Astrocyte of the cerebellum (primary cell): Measurements from ENCODE around the gene FYN.

Experiments used
- DNase-seq: peaks from one replicate; pipeline ENCODE4 v3.0.0-alpha.2; 2011; ENCODE audit warnings: low read depth
- H3K4me3 ChIP-seq: 2 replicates; pipeline ENCODE4 v1.5.1; 2011; ENCODE audit warnings: mild to moderate bottlenecking, low read depth, low read length, moderate library complexity
- in situ Hi-C: cut with HindIII; loops from 2 replicates; pipeline ENCODE4 v1.10.0; 2017; ENCODE audit warnings: low sequenced_read_pairs
- TF ChIP-seq, protein P1 (sequence below): IDR thresholded peaks from 2 replicates; pipeline ENCODE4 v1.5.1; 2012; ENCODE audit warnings: low read length, low read depth, moderate library complexity, mild to moderate bottlenecking; ENCODE audit errors: missing control alignments

FYN gene

GRCh38 chr6:111617149-111617548, 256.1 kb downstream of the FYN start:
- TF ChIP-seq, protein P1, sequence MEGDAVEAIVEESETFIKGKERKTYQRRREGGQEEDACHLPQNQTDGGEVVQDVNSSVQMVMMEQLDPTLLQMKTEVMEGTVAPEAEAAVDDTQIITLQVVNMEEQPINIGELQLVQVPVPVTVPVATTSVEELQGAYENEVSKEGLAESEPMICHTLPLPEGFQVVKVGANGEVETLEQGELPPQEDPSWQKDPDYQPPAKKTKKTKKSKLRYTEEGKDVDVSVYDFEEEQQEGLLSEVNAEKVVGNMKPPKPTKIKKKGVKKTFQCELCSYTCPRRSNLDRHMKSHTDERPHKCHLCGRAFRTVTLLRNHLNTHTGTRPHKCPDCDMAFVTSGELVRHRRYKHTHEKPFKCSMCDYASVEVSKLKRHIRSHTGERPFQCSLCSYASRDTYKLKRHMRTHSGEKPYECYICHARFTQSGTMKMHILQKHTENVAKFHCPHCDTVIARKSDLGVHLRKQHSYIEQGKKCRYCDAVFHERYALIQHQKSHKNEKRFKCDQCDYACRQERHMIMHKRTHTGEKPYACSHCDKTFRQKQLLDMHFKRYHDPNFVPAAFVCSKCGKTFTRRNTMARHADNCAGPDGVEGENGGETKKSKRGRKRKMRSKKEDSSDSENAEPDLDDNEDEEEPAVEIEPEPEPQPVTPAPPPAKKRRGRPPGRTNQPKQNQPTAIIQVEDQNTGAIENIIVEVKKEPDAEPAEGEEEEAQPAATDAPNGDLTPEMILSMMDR, result no peak
- in situ Hi-C loops, result no loop called here
- H3K4me3 ChIP-seq, result no peak overlapping the region

GRCh38 chr6:111615916-111616612, 257.2 kb downstream of the FYN start:
- DNase-seq, result no peak
- H3K4me3 ChIP-seq, result no peak overlapping the region
- in situ Hi-C loops, result no loop called here
- TF ChIP-seq, protein P1, result no peak

More at GRCh38 chr6:111617149-111617548, 256.1 kb downstream of the FYN start:
- DNase-seq, result no peak

DNA sequence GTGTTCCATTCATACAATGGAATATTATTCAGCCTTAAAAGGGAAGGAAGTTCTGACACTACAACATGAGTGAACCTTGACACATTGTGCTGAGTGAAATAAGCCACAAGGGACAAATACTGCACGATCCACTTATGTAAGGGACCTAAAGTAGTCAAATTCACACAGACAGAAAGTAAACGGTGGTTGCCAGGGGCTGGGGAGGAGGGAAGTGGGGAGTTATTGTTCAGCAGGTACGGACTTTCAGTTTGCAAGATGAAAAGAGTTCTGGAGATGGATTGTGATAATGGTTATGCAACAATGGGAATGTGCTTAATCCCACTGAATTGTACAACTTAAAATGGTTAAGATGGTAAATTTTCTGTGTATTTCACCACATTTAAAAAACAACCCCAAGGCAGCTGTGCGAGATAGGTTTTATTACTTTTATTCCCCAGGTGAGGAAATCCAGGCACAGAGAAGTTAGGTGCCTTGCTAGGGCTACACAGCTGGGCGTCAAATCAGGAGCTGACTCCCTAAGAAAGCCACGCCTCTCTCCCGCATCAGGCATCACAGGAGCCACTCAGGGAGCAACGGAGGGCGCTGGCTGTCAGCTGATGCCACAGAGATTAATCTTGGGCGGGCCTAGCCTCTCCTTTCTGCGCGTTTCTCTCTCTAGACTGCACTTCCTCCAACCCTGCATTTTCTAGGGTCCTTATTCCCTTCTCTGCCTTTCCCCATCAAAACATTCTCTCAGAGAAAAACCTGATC, 258.2 kb downstream of the FYN start:
- no peak for DNase-seq
- in situ Hi-C loops, result no loop called here
- TF ChIP-seq, protein P1, result no peak
- no peak overlapping the region for H3K4me3 ChIP-seq

- H3K4me3 ChIP-seq, result no peak overlapping the region
- in situ Hi-C loops, result no loop called here
- TF ChIP-seq, protein P1, result no peak
- DNase-seq, result no peak
Measured at GRCh38 chr6:111612379-111612778, 260.9 kb downstream of the FYN start.

GRCh38 chr6:111610548-111611172, 262.6 kb downstream of the FYN start:
- in situ Hi-C loops, result no loop called here
- no peak for DNase-seq
- TF ChIP-seq, protein P1, result no peak
- no peak overlapping the region for H3K4me3 ChIP-seq
